ENCODE measurements around the gene MRPL45.

Gene MRPL45

DNA sequence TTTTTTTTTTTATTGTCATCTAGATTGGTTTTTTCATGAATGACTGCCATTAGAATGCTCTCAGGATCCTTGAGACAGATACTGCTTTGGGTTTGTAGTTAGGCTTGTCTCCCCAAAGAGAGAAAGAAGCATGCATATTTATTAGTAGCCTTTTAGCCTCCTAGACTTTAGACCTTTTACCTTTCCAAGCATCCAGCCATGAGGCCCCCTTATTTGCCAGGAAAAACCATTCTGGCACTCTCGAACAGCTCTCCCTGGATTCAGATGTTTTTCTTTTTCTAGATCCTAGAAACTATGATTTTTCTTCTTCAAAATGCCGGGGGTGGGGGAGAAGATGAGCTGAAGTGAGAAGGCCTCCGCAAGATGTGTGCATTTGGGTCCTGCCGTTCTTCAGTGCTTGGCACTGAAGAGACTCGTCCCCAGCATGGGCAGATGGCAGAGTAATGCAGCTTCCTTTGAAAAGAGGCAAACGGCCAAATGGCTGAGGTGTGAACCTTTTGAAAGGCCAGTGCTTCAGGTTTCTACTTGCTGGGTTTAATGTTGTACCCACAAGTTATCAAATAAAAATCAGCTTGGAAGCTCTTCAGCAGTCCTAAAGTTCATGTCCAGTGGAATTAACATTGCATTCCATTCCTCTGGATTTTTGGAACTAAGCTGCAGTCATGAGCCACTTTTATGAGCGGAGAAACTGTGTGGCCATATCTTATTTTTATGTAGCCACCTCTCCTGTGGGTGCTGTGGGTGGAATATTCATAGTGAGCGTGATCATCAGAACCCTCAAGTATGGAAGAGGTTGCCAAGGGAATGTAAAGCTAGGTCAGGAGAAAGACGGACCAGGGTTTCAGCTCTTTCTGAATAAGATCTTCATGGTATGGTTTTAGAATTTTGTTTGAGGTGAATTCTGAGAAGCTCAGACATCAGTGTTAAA, 61.9 kb downstream of the MRPL45 start:
- H3K27me3 ChIP-seq (ENCODE audit: control insufficient read depth, insufficient read depth, low read length): no peaks in the 10 kb centered on the region
- H3K9ac ChIP-seq (ENCODE audit: low read depth, low read length): no peak overlapping the region
- H3K27ac ChIP-seq (ENCODE audit: low read depth, low read length): no peak overlapping the region
- H3K4me3 ChIP-seq (ENCODE audit: low read depth, low read length): no peak overlapping the region
- H3K36me3 ChIP-seq (ENCODE audit: control insufficient read depth, insufficient read depth, low read length): peaks cover 14% of the 10 kb centered on the region; the same call in 1 of the 2 replicates
- no peaks in the 10 kb centered on the region for H3K9me3 ChIP-seq (ENCODE audit: control insufficient read depth, insufficient read depth, low read length)
- H3K4me1 ChIP-seq (ENCODE audit: control insufficient read depth, insufficient read depth, low read length): peaks cover 22% of the 10 kb centered on the region

DNA sequence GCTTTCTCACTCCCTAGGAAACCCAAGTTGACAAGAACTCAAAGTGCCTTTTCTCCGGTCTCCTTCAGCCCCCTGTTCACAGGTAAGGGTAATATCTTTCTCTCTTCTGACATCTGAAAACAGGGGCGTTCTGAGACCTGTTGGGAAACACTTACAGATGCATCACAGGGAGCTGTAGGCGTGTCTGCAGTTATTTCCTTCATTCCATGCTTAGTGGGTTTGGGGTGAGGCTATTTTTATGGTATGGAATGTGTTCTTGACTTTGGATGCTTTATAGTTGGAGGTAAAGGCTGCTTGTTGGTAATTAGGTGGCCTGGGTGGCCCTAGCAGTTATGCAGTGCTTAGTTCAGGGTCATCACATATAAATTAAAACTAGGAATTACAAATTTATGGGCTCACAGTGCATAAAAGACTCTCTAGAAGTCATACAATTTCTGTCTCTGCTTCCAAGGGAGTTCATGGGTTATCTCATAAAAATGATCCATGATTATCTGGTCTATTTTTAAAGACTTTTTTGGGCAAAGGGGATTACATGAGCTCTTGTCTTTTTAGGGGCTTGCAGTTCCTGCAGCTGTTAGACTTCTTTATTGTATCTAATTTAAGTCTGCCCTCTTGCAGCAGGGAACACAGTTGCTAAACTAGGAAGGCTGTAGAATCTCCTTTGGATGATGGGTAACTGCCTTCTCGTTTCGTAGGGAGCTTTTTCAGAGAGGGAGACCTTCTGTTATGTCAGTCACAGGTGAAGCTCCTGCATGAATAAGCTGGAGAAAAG, 64.9 kb downstream of the MRPL45 start:
- Histone ChIP-seq H3K4me1 (ENCODE audit: control insufficient read depth, insufficient read depth, low read length) (peaks cover 17% of the 10 kb centered on the region), H3K36me3 (ENCODE audit: control insufficient read depth, insufficient read depth, low read length) (peaks cover 25% of the 10 kb centered on the region), H3K27me3 (ENCODE audit: control insufficient read depth, insufficient read depth, low read length) (no peaks in the 10 kb centered on the region), H3K27ac (ENCODE audit: low read depth, low read length) (no peak overlapping the region), H3K9me3 (ENCODE audit: control insufficient read depth, insufficient read depth, low read length) (no peaks in the 10 kb centered on the region), H3K4me3 (ENCODE audit: low read depth, low read length) (no peak overlapping the region), H3K9ac (ENCODE audit: low read depth, low read length) (no peak overlapping the region)

DNA sequence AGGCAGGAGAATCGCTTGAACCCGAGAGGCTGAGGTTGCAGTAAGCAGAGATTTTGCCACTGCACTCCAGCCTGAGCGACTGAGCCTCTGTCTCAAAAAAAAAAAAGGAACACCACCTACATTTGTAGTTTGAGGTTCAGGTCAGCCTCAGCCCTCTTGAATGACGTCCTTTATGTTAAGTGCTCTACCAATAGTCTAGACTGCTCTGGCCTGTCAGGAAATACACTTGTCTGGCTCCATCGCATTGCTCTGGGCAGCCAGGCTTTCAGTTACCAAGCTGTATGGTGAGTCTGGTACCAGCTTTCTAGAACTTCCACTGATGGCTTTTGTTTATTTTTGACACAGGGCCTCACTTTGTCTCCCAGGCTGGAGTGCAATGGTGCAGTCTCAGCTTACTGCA, 66.0 kb downstream of the MRPL45 start:
- H3K36me3 ChIP-seq (ENCODE audit: control insufficient read depth, insufficient read depth, low read length): peaks cover 33% of the 10 kb centered on the region

DNA sequence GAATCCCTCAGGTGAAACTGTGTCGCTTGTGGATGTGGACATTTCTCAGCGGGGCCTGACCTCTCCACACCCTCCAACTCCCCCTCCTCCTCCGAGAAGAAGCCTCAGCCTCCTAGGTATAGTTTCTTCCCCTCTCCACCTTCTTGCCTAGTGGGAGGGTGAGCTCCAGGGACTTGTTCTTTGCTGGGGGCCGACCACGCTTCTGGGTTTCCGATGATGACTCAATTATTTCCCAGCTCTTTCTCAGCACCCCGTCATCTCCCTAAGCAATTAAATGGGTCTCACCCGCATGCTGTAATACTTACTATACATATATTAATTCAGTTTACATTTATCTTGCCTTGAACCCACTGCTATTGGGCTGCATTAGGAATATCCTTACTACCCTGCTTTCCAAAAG, 67.8 kb downstream of the MRPL45 start:
- peaks cover 11% of the 10 kb centered on the region; the same call in 1 of the 2 replicates for H3K4me1 ChIP-seq (ENCODE audit: control insufficient read depth, insufficient read depth, low read length)
- no peaks in the 10 kb centered on the region for H3K27me3 ChIP-seq (ENCODE audit: control insufficient read depth, insufficient read depth, low read length)
- peaks cover 47% of the 10 kb centered on the region for H3K36me3 ChIP-seq (ENCODE audit: control insufficient read depth, insufficient read depth, low read length)
- H3K9ac ChIP-seq (ENCODE audit: low read depth, low read length): no peak overlapping the region
- H3K9me3 ChIP-seq (ENCODE audit: control insufficient read depth, insufficient read depth, low read length): no peaks in the 10 kb centered on the region
- no peak overlapping the region for H3K27ac ChIP-seq (ENCODE audit: low read depth, low read length)
- H3K4me3 ChIP-seq (ENCODE audit: low read depth, low read length): no peak overlapping the region

More for the DNA sequence above, 66.0 kb downstream of the MRPL45 start:
- Histone ChIP-seq H3K27ac (ENCODE audit: low read depth, low read length) (no peak overlapping the region), H3K9me3 (ENCODE audit: control insufficient read depth, insufficient read depth, low read length) (no peaks in the 10 kb centered on the region), H3K27me3 (ENCODE audit: control insufficient read depth, insufficient read depth, low read length) (no peaks in the 10 kb centered on the region), H3K9ac (ENCODE audit: low read depth, low read length) (no peak overlapping the region), H3K4me3 (ENCODE audit: low read depth, low read length) (no peak overlapping the region), H3K4me1 (ENCODE audit: control insufficient read depth, insufficient read depth, low read length) (peaks cover 17% of the 10 kb centered on the region)

DNA sequence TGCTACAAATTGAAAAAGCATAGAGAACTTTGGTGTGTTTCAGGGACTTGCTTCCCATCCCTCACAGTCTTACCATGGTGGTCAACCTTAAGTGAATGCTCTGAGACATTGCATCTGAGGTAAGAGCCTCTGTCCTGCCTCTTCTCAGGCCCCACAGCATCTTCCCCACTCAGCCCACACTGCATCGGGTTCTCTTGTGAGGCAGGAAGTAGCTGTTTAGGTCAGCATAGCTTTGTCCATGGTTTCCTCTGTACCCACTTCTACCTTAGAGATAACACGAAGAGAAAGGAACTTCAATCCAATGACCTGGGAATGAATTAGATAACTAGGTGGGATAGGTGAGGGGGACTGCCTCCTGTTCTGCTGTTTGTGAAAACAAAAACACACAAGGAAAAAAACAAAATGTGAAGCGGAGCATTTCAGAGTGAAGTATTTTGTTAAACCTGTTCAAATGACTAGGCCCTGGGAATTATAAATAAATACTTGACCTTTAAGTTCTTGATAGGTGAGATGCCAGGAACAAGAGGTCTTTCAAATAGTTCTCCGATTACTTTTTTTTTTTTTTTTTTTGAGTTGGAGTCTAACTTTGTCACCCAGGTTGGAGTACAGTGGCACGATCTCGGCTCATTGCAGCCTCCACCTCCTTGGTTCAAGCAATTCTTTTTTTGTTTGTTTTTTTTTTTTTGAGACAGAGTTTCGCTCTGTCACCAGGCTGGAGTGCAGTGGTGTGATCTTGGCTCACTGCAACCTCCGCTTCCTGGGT, 72.3 kb downstream of the MRPL45 start:
- H3K4me1 ChIP-seq (ENCODE audit: control insufficient read depth, insufficient read depth, low read length): no peaks in the 10 kb centered on the region
- H3K9me3 ChIP-seq (ENCODE audit: control insufficient read depth, insufficient read depth, low read length): no peaks in the 10 kb centered on the region
- no peak overlapping the region for H3K9ac ChIP-seq (ENCODE audit: low read depth, low read length)
- H3K4me3 ChIP-seq (ENCODE audit: low read depth, low read length): no peak overlapping the region
- H3K27me3 ChIP-seq (ENCODE audit: control insufficient read depth, insufficient read depth, low read length): no peaks in the 10 kb centered on the region
- H3K27ac ChIP-seq (ENCODE audit: low read depth, low read length): no peak overlapping the region
- peaks cover 52% of the 10 kb centered on the region for H3K36me3 ChIP-seq (ENCODE audit: control insufficient read depth, insufficient read depth, low read length)

All from HUES48 (cell line).